Smooth muscle cell (in vitro differentiated cells): ENCODE results near the gene SCOC. TPM values are rescaled to one million over a fixed set of nuclear protein-coding genes. Genes with fewer than 3 reads are reported as not detected.

Source experiments
- DNase-seq: peaks from one replicate; lab custom pipeline; 2025; ENCODE audit not compliant: unreplicated experiment; lab: John Stamatoyannopoulos, UW
- H2AFZ ChIP-seq: fragments of 200-600 bp; sonication (generic); 2 replicates; pipeline ENCODE4 v1.6.0; 2016; ENCODE audit warnings: antibody characterized with exemption, low read depth, mild to moderate bottlenecking
- H3F3A ChIP-seq: fragments of 200-600 bp; sonication (generic); 2 replicates; pipeline ENCODE4 v1.6.0; 2017; ENCODE audit warnings: antibody characterized with exemption, low read depth
- H3K27ac ChIP-seq: fragments of 200-600 bp; sonication (generic); 2 replicates; pipeline ENCODE4 v1.5.1; 2016; ENCODE audit warnings: low read depth, mild to moderate bottlenecking
- H3K27me3 ChIP-seq: fragments of 200-600 bp; sonication (generic); 2 replicates; pipeline ENCODE4 v1.6.1; 2016; ENCODE audit warnings: low read depth, mild to moderate bottlenecking
- H3K36me3 ChIP-seq: fragments of 200-600 bp; sonication (generic); 2 replicates; pipeline ENCODE4 v1.5.1; 2016; ENCODE audit warnings: low read depth
- H3K4me1 ChIP-seq: fragments of 200-600 bp; sonication (generic); 2 replicates; pipeline ENCODE4 v1.5.1; 2016; ENCODE audit warnings: low read depth
- H3K4me2 ChIP-seq: fragments of 200-600 bp; sonication (generic); 2 replicates; pipeline ENCODE4 v1.6.0; 2016; ENCODE audit warnings: mild to moderate bottlenecking
- H3K4me3 ChIP-seq: fragments of 200-600 bp; sonication (generic); 2 replicates; pipeline ENCODE4 v1.5.1; 2016; ENCODE audit warnings: mild to moderate bottlenecking
- H3K79me2 ChIP-seq: fragments of 200-600 bp; sonication (generic); 2 replicates; pipeline ENCODE4 v1.6.0; 2016; ENCODE audit warnings: low read depth, mild to moderate bottlenecking
- H3K9ac ChIP-seq: fragments of 200-600 bp; sonication (generic); 2 replicates; pipeline ENCODE4 v1.6.0; 2016; ENCODE audit warnings: low read depth
- H3K9me3 ChIP-seq: fragments of 200-600 bp; sonication (generic); replicated peaks from 2 replicates; pipeline ENCODE4 v1.5.1; 2016; ENCODE audit warnings: low read depth
- H4K20me1 ChIP-seq: fragments of 200-600 bp; sonication (generic); 2 replicates; pipeline ENCODE4 v1.6.0; 2016; ENCODE audit warnings: low read depth
- CTCF ChIP-seq: fragments of 200-600 bp; sonication (generic); IDR thresholded peaks from 2 replicates; pipeline ENCODE4 v1.5.1; 2017; ENCODE audit warnings: borderline replicate concordance, mild to moderate bottlenecking, antibody characterized with exemption; ENCODE audit not compliant: insufficient read depth, poor library complexity, severe bottlenecking
- WGBS: methylation state at CpG from one replicate; pipeline ENCODE4 v1.1.7; 2016; ENCODE audit warnings: low lambda C conversion rate; 5-methylcytosine and 5-hydroxymethylcytosine counted together
- polyA plus RNA-seq: library from polyadenylated mRNA; unstranded; fragments of >200 nt; fragmentation: Nextera tagmentation; extraction: Ambion mirVana; gene quantifications from 2 replicates; pipeline ENCODE4 v1.2.1, GENCODE V29; 2016
- total RNA-seq: library from RNA; depleted of rRNA; stranded (reverse); fragments of >200 nt; gene quantifications from 2 replicates; pipeline ENCODE4 v1.2.3, GENCODE V29; 2014

SCOC gene
- total and polyA plus RNA-seq, 2 experiments from 2014 or later, result 76.8 to 144 TPM

- WGBS, result 92% methylated on average over 3 of the region's 3 CpGs
- H3K36me3 ChIP-seq, result no peaks in the 10 kb centered on the region
- H4K20me1 ChIP-seq, result no peaks in the 10 kb centered on the region
- no peaks in the 10 kb centered on the region for H3K4me1 ChIP-seq
- no peaks in the 10 kb centered on the region for H3F3A ChIP-seq
- no peak for TF ChIP-seq CTCF
- H3K79me2 ChIP-seq, result no peaks in the 10 kb centered on the region
- peak overlapping the region; percentile 30 for H3K4me3 ChIP-seq
- no peak overlapping the region for H3K27ac ChIP-seq
- H3K9me3 ChIP-seq, result no peaks in the 10 kb centered on the region
- no peak overlapping the region for H3K9ac ChIP-seq
- no peak overlapping the region for H2AFZ ChIP-seq
- H3K4me2 ChIP-seq, result no peak overlapping the region
- no peak for DNase-seq
- no peaks in the 10 kb centered on the region for H3K27me3 ChIP-seq
Measured at GRCh38 chr4:140344101-140344500, 29.3 kb upstream of the SCOC start.

DNA sequence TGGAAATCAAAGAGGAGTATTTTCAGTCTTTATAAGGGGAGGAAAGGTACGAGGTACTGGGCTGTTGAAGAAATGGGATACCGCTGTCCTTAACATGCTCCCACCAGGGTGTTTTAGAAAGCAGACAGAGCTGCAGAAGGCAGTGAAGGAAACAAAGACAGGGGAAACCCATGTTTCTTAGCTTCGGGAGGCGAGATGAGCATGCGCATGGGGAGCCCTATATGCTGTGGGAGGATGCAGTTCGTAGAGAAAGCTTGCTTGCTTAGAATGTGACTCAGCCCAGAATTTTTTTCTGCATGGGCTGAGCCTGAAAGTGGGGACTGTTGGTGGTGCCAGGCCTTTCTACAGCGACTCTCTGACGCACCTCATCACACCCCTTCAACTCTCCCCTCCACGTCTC, 28.8 kb upstream of the SCOC start:
- H3K27me3 ChIP-seq, result no peaks in the 10 kb centered on the region
- H3K27ac ChIP-seq, result no peak overlapping the region
- no peak overlapping the region for H3K4me3 ChIP-seq
- no peak for DNase-seq
- no peak overlapping the region for H3K9ac ChIP-seq
- H3K9me3 ChIP-seq, result no peaks in the 10 kb centered on the region
- no peak for TF ChIP-seq CTCF
- H3K36me3 ChIP-seq, result no peaks in the 10 kb centered on the region
- H2AFZ ChIP-seq, result no peak overlapping the region
- no peaks in the 10 kb centered on the region for H3F3A ChIP-seq
- no peaks in the 10 kb centered on the region for H3K79me2 ChIP-seq
- no peaks in the 10 kb centered on the region for H4K20me1 ChIP-seq
- no peak overlapping the region for H3K4me2 ChIP-seq
- WGBS, result 86% methylated on average over 9 of the region's 9 CpGs
- no peaks in the 10 kb centered on the region for H3K4me1 ChIP-seq

DNA sequence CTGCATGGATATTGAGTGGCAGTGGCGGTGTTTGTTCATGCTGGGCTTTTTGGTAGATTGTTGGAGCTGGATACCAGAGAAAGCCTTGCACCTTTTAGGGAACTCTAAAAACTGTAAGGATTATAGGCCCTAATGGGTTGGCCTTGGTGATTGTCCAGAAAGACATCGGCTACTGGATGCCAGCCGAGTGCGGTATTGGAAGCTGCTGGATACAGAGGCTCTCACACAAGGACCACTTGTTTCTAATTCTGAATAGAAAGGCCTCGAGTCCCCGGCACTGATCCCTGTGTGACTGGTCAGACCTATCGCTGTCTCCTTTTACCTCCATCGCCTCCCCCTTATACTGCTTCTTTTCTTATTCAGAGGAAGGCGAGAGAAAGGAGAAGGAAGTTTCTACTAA, 27.3 kb upstream of the SCOC start:
- no peak overlapping the region for H3K9ac ChIP-seq
- H2AFZ ChIP-seq, result no peak overlapping the region
- DNase-seq, result no peak
- no peaks in the 10 kb centered on the region for H3K36me3 ChIP-seq
- H3K4me3 ChIP-seq, result no peak overlapping the region
- TF ChIP-seq CTCF, result no peak
- no peaks in the 10 kb centered on the region for H3F3A ChIP-seq
- no peaks in the 10 kb centered on the region for H3K27me3 ChIP-seq
- H4K20me1 ChIP-seq, result no peaks in the 10 kb centered on the region
- no peak overlapping the region for H3K4me2 ChIP-seq
- WGBS, result 93% methylated on average over 9 of the region's 9 CpGs
- no peaks in the 10 kb centered on the region for H3K79me2 ChIP-seq
- no peaks in the 10 kb centered on the region for H3K9me3 ChIP-seq
- H3K27ac ChIP-seq, result no peak overlapping the region
- peaks cover 3% of the 10 kb centered on the region for H3K4me1 ChIP-seq

DNA sequence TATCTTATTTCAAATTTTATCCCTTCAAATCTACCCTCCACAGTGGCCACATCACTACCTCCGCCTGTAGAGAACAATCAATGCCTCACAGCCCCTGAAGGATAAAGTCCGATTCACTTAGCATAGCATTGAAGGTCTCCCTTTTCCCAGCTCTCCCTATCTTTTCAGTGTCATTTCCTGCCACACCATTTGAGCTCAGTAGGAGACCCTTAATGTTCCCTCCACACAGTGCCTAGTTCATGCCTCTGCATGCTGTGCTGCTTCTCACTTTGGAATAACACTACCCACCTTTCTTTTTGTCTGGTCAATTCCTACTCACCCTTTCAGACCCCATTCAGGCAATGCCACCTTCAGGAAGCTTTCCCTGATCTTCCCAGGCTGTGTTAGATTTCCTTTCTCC, 23.6 kb upstream of the SCOC start:
- DNase-seq, result no peak
- Histone ChIP-seq H3K4me2 (no peak overlapping the region), H3K27ac (no peak overlapping the region), H3K9me3 (no peaks in the 10 kb centered on the region), H3F3A (no peaks in the 10 kb centered on the region), H3K36me3 (no peaks in the 10 kb centered on the region), H4K20me1 (no peaks in the 10 kb centered on the region), H3K9ac (no peak overlapping the region), H3K79me2 (no peaks in the 10 kb centered on the region), H3K4me3 (no peak overlapping the region), H3K27me3 (no peaks in the 10 kb centered on the region), H3K4me1 (peaks cover 22% of the 10 kb centered on the region), H2AFZ (no peak overlapping the region)
- TF ChIP-seq CTCF, result no peak
- 87% methylated on average over 2 of the region's 2 CpGs for WGBS
